Osteoblast (primary cell): ENCODE measurements around the gene TJAP1. TPM values are rescaled to one million over a fixed set of nuclear protein-coding genes. Genes with fewer than 3 reads are reported as not detected.

Experiments
- DNase-seq: peaks from one replicate; pipeline ENCODE4 v3.0.0; 2011; ENCODE audit warnings: low spot score, mixed read lengths; ENCODE audit not compliant: insufficient read length; ENCODE audit errors: missing footprints
- H2AFZ ChIP-seq: 2 replicates; pipeline ENCODE4 v1.6.0; 2011; ENCODE audit warnings: mild to moderate bottlenecking, low read length
- H3K27ac ChIP-seq: 2 replicates; pipeline ENCODE4 v1.5.1; 2011; ENCODE audit warnings: mild to moderate bottlenecking, low read depth, low read length, moderate library complexity
- H3K27me3 ChIP-seq: 2 replicates; pipeline ENCODE4 v1.6.0; 2012; ENCODE audit warnings: mild to moderate bottlenecking, control low read depth, inconsistent platforms, low read length, moderate library complexity; ENCODE audit not compliant: insufficient read depth
- H3K36me3 ChIP-seq: 2 replicates; pipeline ENCODE4 v1.5.1; 2011; ENCODE audit warnings: mild to moderate bottlenecking, low read length, control low read depth, moderate library complexity; ENCODE audit not compliant: insufficient read depth
- H3K4me1 ChIP-seq: 2 replicates; pipeline ENCODE4 v1.5.1; 2011; ENCODE audit warnings: mild to moderate bottlenecking, low read length, control low read depth, moderate library complexity; ENCODE audit not compliant: insufficient read depth
- H3K4me2 ChIP-seq: 2 replicates; pipeline ENCODE4 v1.6.0; 2011; ENCODE audit warnings: mild to moderate bottlenecking, low read length; ENCODE audit not compliant: insufficient read depth
- H3K4me3 ChIP-seq: fragments of 200-600 bp; sonication (generic); 3 replicates; pipeline ENCODE4 v1.5.1; 2012; ENCODE audit warnings: mild to moderate bottlenecking, low read length, inconsistent platforms; ENCODE audit not compliant: insufficient read depth
- H3K79me2 ChIP-seq: 2 replicates; pipeline ENCODE4 v1.6.0; 2012; ENCODE audit warnings: mild to moderate bottlenecking, low read length, control low read depth, inconsistent platforms; ENCODE audit not compliant: insufficient read depth
- H3K9me3 ChIP-seq: 2 replicates; pipeline ENCODE4 v1.5.1; 2011; ENCODE audit warnings: low read depth, low read length, control low read depth
- H4K20me1 ChIP-seq: 2 replicates; pipeline ENCODE4 v1.6.0; 2012; ENCODE audit warnings: mild to moderate bottlenecking, low read length, control low read depth; ENCODE audit not compliant: insufficient read depth
- total RNA-seq: library from RNA; depleted of rRNA; stranded (reverse); fragments of >200 nt; gene quantifications from 2 replicates; pipeline ENCODE4 v1.2.3, GENCODE V29; 2012
- TF ChIP-seq, protein P1 (sequence below): IDR thresholded peaks from 2 replicates; pipeline ENCODE4 v1.5.1; 2011; ENCODE audit warnings: mild to moderate bottlenecking, low read depth, low read length, moderate library complexity; ENCODE audit errors: extremely low read depth

The TJAP1 gene
- total RNA-seq, 1 donor, result 14.5 TPM

DNA sequence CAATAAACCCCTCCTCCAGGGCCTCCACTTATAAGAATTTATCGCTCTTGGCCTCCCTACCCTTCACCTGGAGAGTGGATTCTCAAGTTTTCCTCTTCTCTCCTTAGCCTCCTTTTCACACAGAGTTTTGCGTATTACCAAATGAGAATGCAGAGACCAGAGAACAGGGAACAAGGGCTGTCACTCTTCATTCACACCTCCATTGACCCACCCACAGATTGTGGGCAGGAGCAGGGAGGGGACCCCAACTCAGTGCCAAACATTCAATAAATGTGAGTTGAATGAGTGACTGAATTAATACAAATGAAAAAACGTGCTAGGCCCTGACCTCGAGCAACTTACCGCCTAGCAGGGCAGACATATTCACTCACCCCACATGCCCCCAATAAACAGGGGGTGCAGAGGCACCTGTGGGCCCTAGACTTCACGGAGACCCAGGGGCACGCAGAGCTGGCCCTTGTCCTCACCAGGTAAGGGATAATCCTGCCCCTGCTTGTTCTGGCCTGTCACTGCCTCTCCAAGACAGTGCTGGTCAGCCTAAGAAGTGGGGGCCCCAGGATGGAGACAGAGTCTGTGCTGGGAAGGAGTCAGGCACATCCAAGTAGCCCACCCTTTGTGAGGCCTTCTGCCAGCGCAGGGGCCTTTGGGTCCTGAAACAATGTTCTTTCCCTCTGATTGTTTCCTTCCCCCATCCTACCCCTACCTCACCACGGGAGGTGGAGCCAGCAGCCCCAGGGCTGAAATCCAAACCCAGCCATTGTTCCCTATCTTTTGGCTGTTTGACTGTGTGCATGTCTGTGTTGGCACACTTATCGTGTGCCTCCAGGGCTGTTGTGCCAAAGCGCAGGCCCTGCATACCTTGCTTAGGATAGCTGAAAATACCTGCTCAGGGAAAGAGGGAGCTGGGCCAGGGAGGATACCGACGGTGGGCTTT is 8.4 kb upstream of the TJAP1 start:
- Histone ChIP-seq H3K4me3 (no peak overlapping the region), H3K27ac (no peak overlapping the region), H3K27me3 (no peaks in the 10 kb centered on the region), H3K79me2 (no peaks in the 10 kb centered on the region), H3K36me3 (no peaks in the 10 kb centered on the region), H3K4me2 (no peak overlapping the region), H4K20me1 (no peaks in the 10 kb centered on the region), H3K4me1 (no peaks in the 10 kb centered on the region), H2AFZ (no peak overlapping the region), H3K9me3 (no peaks in the 10 kb centered on the region)
- TF ChIP-seq, protein P1, sequence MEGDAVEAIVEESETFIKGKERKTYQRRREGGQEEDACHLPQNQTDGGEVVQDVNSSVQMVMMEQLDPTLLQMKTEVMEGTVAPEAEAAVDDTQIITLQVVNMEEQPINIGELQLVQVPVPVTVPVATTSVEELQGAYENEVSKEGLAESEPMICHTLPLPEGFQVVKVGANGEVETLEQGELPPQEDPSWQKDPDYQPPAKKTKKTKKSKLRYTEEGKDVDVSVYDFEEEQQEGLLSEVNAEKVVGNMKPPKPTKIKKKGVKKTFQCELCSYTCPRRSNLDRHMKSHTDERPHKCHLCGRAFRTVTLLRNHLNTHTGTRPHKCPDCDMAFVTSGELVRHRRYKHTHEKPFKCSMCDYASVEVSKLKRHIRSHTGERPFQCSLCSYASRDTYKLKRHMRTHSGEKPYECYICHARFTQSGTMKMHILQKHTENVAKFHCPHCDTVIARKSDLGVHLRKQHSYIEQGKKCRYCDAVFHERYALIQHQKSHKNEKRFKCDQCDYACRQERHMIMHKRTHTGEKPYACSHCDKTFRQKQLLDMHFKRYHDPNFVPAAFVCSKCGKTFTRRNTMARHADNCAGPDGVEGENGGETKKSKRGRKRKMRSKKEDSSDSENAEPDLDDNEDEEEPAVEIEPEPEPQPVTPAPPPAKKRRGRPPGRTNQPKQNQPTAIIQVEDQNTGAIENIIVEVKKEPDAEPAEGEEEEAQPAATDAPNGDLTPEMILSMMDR, result no peak
- DNase-seq, result no peak

DNA sequence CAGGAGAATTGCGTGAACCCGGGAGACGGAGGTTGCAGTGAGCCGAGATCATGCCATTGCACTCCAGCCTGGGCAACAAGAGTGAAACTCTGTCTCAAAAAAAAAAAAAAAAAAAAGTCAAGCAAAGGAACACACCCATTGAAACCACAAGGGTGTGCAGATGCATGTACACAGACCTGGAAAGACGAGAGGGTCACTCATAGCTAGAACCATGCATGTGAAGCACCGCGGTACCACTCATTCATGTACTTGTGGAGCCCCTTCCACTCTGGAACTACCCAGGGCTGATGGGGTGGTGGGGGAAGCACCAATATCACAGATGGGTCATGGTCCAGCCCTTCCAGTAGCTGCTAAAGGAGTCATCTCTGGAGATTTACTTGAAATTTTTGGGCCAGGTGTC is 7.4 kb upstream of the TJAP1 start:
- DNase-seq, result no peak
- H3K27ac ChIP-seq, result no peak overlapping the region
- no peak overlapping the region for H3K4me2 ChIP-seq
- TF ChIP-seq, protein P1, result no peak
- H3K27me3 ChIP-seq, result no peaks in the 10 kb centered on the region
- no peaks in the 10 kb centered on the region for H4K20me1 ChIP-seq
- H3K4me1 ChIP-seq, result no peaks in the 10 kb centered on the region
- no peak overlapping the region for H3K4me3 ChIP-seq
- no peaks in the 10 kb centered on the region for H3K79me2 ChIP-seq
- H3K36me3 ChIP-seq, result no peaks in the 10 kb centered on the region
- no peak overlapping the region for H2AFZ ChIP-seq
- no peaks in the 10 kb centered on the region for H3K9me3 ChIP-seq

DNA sequence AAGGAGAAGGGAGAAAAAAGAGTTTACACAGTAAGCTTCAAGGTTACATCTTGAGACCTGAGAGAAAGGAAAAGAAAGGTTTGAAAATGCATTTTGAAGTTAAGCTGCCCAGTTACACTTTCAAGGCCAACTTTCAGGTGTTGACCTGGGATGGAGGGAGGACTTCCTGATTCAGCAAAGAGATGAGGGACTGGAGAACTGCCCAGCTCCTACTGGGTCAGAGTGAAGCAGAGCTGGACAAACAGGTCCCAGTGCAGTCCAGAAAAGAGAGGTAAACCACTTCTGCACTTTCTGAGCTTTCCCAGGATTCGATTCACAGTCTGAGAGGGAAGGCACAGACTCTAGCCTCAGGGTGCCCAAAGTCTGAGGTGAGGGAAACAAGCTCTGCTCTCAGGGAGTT is 6.0 kb upstream of the TJAP1 start:
- Histone ChIP-seq H3K79me2 (no peaks in the 10 kb centered on the region), H3K9me3 (no peaks in the 10 kb centered on the region), H3K27me3 (no peaks in the 10 kb centered on the region), H3K27ac (no peak overlapping the region), H3K36me3 (no peaks in the 10 kb centered on the region), H3K4me3 (no peak overlapping the region), H3K4me1 (no peaks in the 10 kb centered on the region), H3K4me2 (no peak overlapping the region), H2AFZ (no peak overlapping the region), H4K20me1 (no peaks in the 10 kb centered on the region)
- no peak for DNase-seq
- TF ChIP-seq, protein P1, result no peak

DNA sequence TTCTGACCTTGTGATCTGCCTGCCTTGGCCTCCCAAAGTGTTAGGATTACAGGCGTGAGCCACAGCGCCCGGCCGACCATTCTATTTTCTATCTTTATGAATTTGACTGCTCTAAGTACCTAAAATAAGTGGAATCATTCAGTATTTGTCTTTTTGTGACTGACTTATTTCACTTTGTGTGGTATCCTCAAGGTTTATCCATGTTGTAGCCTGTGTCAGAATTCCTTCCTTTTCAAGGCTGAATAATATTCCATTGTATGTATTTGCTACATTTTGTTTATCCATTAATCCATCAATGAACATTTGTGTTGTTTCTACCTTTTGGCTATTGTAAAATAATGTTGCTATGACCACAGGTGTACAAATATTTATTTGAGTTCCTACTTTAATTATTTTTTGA is 4.9 kb upstream of the TJAP1 start:
- H3K27ac ChIP-seq, result no peak overlapping the region
- H3K27me3 ChIP-seq, result no peaks in the 10 kb centered on the region
- no peaks in the 10 kb centered on the region for H4K20me1 ChIP-seq
- peaks cover 4% of the 10 kb centered on the region for H3K4me1 ChIP-seq
- H3K79me2 ChIP-seq, result no peaks in the 10 kb centered on the region
- no peak overlapping the region for H2AFZ ChIP-seq
- DNase-seq, result no peak
- no peak overlapping the region for H3K4me3 ChIP-seq
- H3K4me2 ChIP-seq, result no peak overlapping the region
- no peaks in the 10 kb centered on the region for H3K36me3 ChIP-seq
- H3K9me3 ChIP-seq, result no peaks in the 10 kb centered on the region
- TF ChIP-seq, protein P1, result no peak
